ENCODE data around the gene FAM204A. TPM values are rescaled to one million over a fixed set of nuclear protein-coding genes. Genes with fewer than 3 reads are reported as not detected.

Gene FAM204A
- polyA plus RNA-seq (2013, experiment 1 of 2; ENCODE audit: insufficient read length): 50.0 TPM
- polyA plus RNA-seq (2013, experiment 2 of 2; ENCODE audit: insufficient read length): 40.6 TPM

- DNase-seq: peak; percentile 90
Observed at GRCh38 chr10:118341791-118342637, at the start of gene FAM204A. Gene FAM204A, minus strand, starts transcription at chr10:118342324. Its CDS starts 5,909 bp downstream, at chr10:118336415.

- no peak for DNase-seq
Observed at GRCh38 chr10:118383699-118384098, 41.6 kb upstream of the FAM204A start.

- DNase-seq: no peak
Observed at GRCh38 chr10:118383063-118383689, 41.1 kb upstream of the FAM204A start.

- DNase-seq: peak; percentile 43
Observed at GRCh38 chr10:118374404-118374803, 32.3 kb upstream of the FAM204A start.

GRCh38 chr10:118373786-118374185 lies 31.7 kb upstream of the FAM204A start:
- peak; percentile 91 for DNase-seq

GRCh38 chr10:118370499-118370898 lies 28.4 kb upstream of the FAM204A start:
- DNase-seq: no peak

- DNase-seq: no peak
Observed at GRCh38 chr10:118369641-118370205, 27.6 kb upstream of the FAM204A start.

GRCh38 chr10:118365702-118366101 lies 23.6 kb upstream of the FAM204A start:
- no peak for DNase-seq

- DNase-seq: no peak
Observed at GRCh38 chr10:118362103-118362502, 20.0 kb upstream of the FAM204A start.

GRCh38 chr10:118358327-118358726 lies 16.2 kb upstream of the FAM204A start:
- DNase-seq: no peak

GRCh38 chr10:118357841-118358240 lies 15.7 kb upstream of the FAM204A start:
- no peak for DNase-seq

- DNase-seq: no peak
Observed at GRCh38 chr10:118356628-118357027, 14.5 kb upstream of the FAM204A start.

- no peak for DNase-seq
Observed at GRCh38 chr10:118355234-118355633, 13.1 kb upstream of the FAM204A start.

GRCh38 chr10:118349235-118349634 lies 7.1 kb upstream of the FAM204A start:
- DNase-seq: no peak

- DNase-seq: no peak
Observed at GRCh38 chr10:118343549-118343948, 1.4 kb upstream of the FAM204A start.

GRCh38 chr10:118343115-118343514 lies 991 bp upstream of the FAM204A start:
- DNase-seq: peak; percentile 32

GRCh38 chr10:118342638-118343020 lies 505 bp upstream of the FAM204A start:
- peak; percentile 6 for DNase-seq

GRCh38 chr10:118340486-118340885 lies 1.6 kb downstream of the FAM204A start:
- DNase-seq: no peak

GRCh38 chr10:118339111-118339510 lies 3.0 kb downstream of the FAM204A start:
- DNase-seq: no peak

GRCh38 chr10:118337356-118337755 lies 4.8 kb downstream of the FAM204A start:
- no peak for DNase-seq

GRCh38 chr10:118333871-118334270 lies 8.3 kb downstream of the FAM204A start:
- no peak for DNase-seq

- no peak for DNase-seq
Observed at GRCh38 chr10:118332948-118333710, 9.0 kb downstream of the FAM204A start.

- no peak for DNase-seq
Observed at GRCh38 chr10:118332236-118332635, 9.9 kb downstream of the FAM204A start.
